GM21528 (cell line): ENCODE results near the gene FOXF2.
"Not testable (repeated sequence)": the region's sequence is repeated elsewhere in the genome, so short reads cannot be mapped to it uniquely, and the experiment has no call there.

Experiments
- ATAC-seq: cut with Tn5 transposase; IDR thresholded peaks from one replicate; pipeline ENCODE4 v1.9.1; 2021; ENCODE audit warnings: mild to moderate bottlenecking, moderate library complexity; ENCODE audit not compliant: unreplicated experiment, low FRiP score

The FOXF2 gene

GRCh38 chr6:1389369-1390132 is at the start of gene FOXF2:
TSS of gene FOXF2 (plus strand) at chr6:1389576. CDS start at chr6:1389948, 372 bp downstream.
- no peak for ATAC-seq

- no peak for ATAC-seq
Observed at GRCh38 chr6:1346101-1346500, 43.3 kb upstream of the FOXF2 start.

GRCh38 chr6:1346558-1347091 is 42.8 kb upstream of the FOXF2 start:
- ATAC-seq: no peak

GRCh38 chr6:1347161-1347560 is 42.2 kb upstream of the FOXF2 start:
- ATAC-seq: no peak

GRCh38 chr6:1348675-1349074 is 40.7 kb upstream of the FOXF2 start:
- ATAC-seq: no peak

- ATAC-seq: no peak
Observed at GRCh38 chr6:1349655-1350054, 39.7 kb upstream of the FOXF2 start.

- ATAC-seq: no peak
Observed at GRCh38 chr6:1351381-1352008, 37.9 kb upstream of the FOXF2 start.

- ATAC-seq: not testable (repeated sequence)
Observed at GRCh38 chr6:1355068-1355467, 34.3 kb upstream of the FOXF2 start.

GRCh38 chr6:1361717-1362116 is 27.7 kb upstream of the FOXF2 start:
- not testable (repeated sequence) for ATAC-seq

- ATAC-seq: no peak
Observed at GRCh38 chr6:1362643-1363042, 26.7 kb upstream of the FOXF2 start.

- ATAC-seq: no peak
Observed at GRCh38 chr6:1363298-1363697, 26.1 kb upstream of the FOXF2 start.

- no peak for ATAC-seq
Observed at GRCh38 chr6:1363729-1364572, 25.4 kb upstream of the FOXF2 start.

- no peak for ATAC-seq
Observed at GRCh38 chr6:1364791-1365190, 24.6 kb upstream of the FOXF2 start.

- no peak for ATAC-seq
Observed at GRCh38 chr6:1365686-1366085, 23.7 kb upstream of the FOXF2 start.

GRCh38 chr6:1367771-1368170 is 21.6 kb upstream of the FOXF2 start:
- ATAC-seq: no peak

GRCh38 chr6:1368940-1369339 is 20.4 kb upstream of the FOXF2 start:
- no peak for ATAC-seq

- not testable (repeated sequence) for ATAC-seq
Observed at GRCh38 chr6:1369695-1370094, 19.7 kb upstream of the FOXF2 start.

GRCh38 chr6:1371933-1372332 is 17.4 kb upstream of the FOXF2 start:
- ATAC-seq: no peak

- ATAC-seq: no peak
Observed at GRCh38 chr6:1372690-1373089, 16.7 kb upstream of the FOXF2 start.

GRCh38 chr6:1376653-1377052 is 12.7 kb upstream of the FOXF2 start:
- no peak for ATAC-seq

GRCh38 chr6:1377526-1377925 is 11.8 kb upstream of the FOXF2 start:
- ATAC-seq: no peak
